Osteocyte (in vitro differentiated cells): Measurements from ENCODE around the gene PRAC1. TPM values are rescaled to one million over a fixed set of nuclear protein-coding genes. Genes with fewer than 3 reads are reported as not detected.

Source experiments
- DNase-seq: peaks from one replicate; pipeline ENCODE4 v3.0.0; 2021; ENCODE audit warnings: mixed read lengths; ENCODE audit not compliant: unreplicated experiment; ENCODE audit errors: extremely low spot score
- H3K27ac Mint-ChIP-seq: one replicate; pipeline ENCODE4 v1.8.0; 2021; ENCODE audit warnings: mild to moderate bottlenecking, mixed read lengths; ENCODE audit not compliant: unreplicated experiment
- H3K27me3 Mint-ChIP-seq: one replicate; pipeline ENCODE4 v1.8.0; 2021; ENCODE audit warnings: mixed read lengths; ENCODE audit not compliant: unreplicated experiment
- H3K36me3 Mint-ChIP-seq: one replicate; pipeline ENCODE4 v1.8.0; 2021; ENCODE audit warnings: mixed read lengths; ENCODE audit not compliant: unreplicated experiment
- H3K4me1 Mint-ChIP-seq: one replicate; pipeline ENCODE4 v1.8.0; 2021; ENCODE audit warnings: mixed read lengths; ENCODE audit not compliant: unreplicated experiment
- H3K4me3 Mint-ChIP-seq: one replicate; pipeline ENCODE4 v1.8.0; 2021; ENCODE audit warnings: mild to moderate bottlenecking, moderate library complexity, mixed read lengths; ENCODE audit not compliant: unreplicated experiment
- H3K9me3 Mint-ChIP-seq: one replicate; pipeline ENCODE4 v1.8.0; 2021; ENCODE audit warnings: mixed read lengths; ENCODE audit not compliant: unreplicated experiment
- total RNA-seq: library from RNA; stranded (reverse); gene quantifications from 2 replicates; pipeline ENCODE4 v1.2.1, GENCODE V29; 2021
- TF ChIP-seq, protein P1 (sequence below): fragments of 200-600 bp; sonication (generic); IDR thresholded peaks from 2 replicates; pipeline ENCODE4 v1.5.0; 2021; ENCODE audit warnings: antibody characterized with exemption, mild to moderate bottlenecking, moderate library complexity

The PRAC1 gene
- total RNA-seq, 1 donor from 2014 or later, result not detected

GRCh38 chr17:48711128-48711527 is 11.2 kb downstream of the PRAC1 start:
- no peaks in the 10 kb centered on the region for H3K4me1 Mint-ChIP-seq
- no peak overlapping the region for H3K4me3 Mint-ChIP-seq
- TF ChIP-seq, protein P1, sequence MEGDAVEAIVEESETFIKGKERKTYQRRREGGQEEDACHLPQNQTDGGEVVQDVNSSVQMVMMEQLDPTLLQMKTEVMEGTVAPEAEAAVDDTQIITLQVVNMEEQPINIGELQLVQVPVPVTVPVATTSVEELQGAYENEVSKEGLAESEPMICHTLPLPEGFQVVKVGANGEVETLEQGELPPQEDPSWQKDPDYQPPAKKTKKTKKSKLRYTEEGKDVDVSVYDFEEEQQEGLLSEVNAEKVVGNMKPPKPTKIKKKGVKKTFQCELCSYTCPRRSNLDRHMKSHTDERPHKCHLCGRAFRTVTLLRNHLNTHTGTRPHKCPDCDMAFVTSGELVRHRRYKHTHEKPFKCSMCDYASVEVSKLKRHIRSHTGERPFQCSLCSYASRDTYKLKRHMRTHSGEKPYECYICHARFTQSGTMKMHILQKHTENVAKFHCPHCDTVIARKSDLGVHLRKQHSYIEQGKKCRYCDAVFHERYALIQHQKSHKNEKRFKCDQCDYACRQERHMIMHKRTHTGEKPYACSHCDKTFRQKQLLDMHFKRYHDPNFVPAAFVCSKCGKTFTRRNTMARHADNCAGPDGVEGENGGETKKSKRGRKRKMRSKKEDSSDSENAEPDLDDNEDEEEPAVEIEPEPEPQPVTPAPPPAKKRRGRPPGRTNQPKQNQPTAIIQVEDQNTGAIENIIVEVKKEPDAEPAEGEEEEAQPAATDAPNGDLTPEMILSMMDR, result no peak
- H3K27ac Mint-ChIP-seq, result no peak overlapping the region
- no peaks in the 10 kb centered on the region for H3K36me3 Mint-ChIP-seq
- H3K9me3 Mint-ChIP-seq, result no peaks in the 10 kb centered on the region
- peak; percentile 30 for DNase-seq
- peaks cover 72% of the 10 kb centered on the region for H3K27me3 Mint-ChIP-seq

DNA sequence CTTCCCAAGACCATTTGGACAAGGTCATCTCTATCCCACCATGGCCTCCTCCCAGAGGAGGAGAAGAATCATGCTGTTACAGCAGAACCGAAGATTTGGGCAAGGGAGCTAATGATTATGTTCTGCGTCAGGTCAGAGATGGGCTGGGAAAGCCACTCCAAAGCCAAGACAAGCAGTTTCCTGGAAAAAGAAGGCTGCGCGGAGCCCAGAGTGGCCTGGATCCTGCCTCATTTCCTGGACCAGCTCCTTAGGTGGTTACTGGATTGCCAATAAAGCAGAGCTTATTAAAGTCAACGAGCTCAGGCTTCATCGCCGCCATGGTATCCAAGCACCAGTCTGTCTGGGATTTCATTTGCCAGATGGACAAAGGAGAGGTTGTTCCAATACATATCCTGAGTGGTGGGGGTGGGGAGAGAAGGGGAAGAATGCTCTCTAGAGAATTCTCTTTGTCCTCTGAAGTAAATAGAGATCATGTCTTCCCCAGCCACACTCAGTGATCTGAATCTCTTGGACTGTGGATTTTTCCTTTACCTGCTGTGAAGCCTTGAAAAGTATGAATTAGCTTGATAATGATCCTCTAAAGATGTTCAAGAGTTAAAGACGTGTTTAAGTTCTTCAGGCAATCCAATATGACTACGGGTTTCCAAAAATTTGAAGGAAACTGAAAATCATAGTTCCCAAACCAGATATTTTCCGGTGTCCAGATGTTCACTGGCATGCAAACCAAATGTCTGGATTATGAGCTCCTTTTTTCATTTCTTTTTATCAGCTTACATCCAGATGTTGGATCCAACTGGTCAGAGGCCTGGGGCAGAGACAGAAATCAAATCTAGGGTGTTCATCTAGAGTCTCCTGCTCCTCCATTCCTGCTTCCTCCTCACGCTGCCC is 17.7 kb downstream of the PRAC1 start:
- Mint-ChIP-seq H3K4me1 (no peaks in the 10 kb centered on the region), H3K4me3 (no peak overlapping the region), H3K36me3 (no peaks in the 10 kb centered on the region), H3K9me3 (no peaks in the 10 kb centered on the region), H3K27me3 (peaks cover 74% of the 10 kb centered on the region), H3K27ac (no peak overlapping the region)
- no peak for DNase-seq
- TF ChIP-seq, protein P1, result no peak

DNA sequence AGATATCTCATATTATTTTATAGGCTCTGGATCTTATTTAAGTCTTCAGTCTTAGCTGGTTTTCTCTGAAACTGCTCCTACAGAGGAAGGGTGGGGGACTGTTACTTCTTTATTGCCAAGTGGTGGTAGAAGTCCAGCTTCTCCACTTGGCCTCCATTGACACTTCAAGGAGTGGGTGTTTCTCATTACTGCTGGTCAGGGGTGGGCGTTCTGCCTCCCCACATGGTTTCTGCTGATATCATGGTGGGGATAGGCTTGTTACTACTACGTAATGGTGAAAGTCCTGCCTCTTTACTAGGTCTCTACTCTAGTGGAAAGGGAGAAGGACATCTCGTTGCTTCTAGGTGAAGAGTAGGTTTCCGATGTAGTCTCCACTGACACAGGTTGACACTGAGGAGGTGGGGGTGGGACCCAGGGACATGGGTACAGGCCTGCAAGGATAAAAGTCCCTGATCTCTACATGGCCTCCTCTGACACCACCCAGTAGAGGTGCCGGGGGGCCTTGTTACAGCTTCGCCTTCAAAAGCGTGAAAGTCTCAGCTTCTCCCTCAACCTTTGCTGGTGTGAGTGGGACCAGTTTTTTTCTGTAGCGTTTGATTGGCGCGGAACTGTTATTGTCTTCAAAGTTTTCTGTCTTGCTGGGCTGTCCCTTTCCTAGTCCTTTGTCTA is 20.3 kb downstream of the PRAC1 start:
- H3K27me3 Mint-ChIP-seq, result peaks cover 62% of the 10 kb centered on the region
- TF ChIP-seq, protein P1, result no peak
- no peak overlapping the region for H3K4me3 Mint-ChIP-seq
- DNase-seq, result no peak
- H3K36me3 Mint-ChIP-seq, result no peaks in the 10 kb centered on the region
- no peaks in the 10 kb centered on the region for H3K4me1 Mint-ChIP-seq
- H3K27ac Mint-ChIP-seq, result no peak overlapping the region
- H3K9me3 Mint-ChIP-seq, result no peaks in the 10 kb centered on the region

DNA sequence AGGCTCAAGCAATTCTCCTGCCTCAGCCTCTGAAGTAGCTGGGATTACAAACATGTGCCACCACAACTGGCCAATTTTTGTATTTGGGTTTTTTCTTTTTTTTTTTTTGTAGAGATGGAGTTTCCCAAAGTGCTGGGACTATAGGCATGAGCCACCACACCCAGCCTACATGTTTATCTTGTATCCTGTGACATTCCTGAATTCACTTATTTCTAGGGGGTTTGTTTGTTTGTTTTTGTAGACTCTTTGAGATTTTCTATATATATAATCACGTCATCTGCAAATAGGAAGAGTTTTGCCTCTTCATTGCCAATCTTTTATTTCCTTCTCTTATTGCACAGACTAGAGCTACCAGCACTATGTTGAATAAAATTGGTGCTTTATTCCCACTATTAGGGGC is 29.1 kb downstream of the PRAC1 start:
- Mint-ChIP-seq H3K36me3 (no peaks in the 10 kb centered on the region), H3K4me3 (no peak overlapping the region), H3K9me3 (no peaks in the 10 kb centered on the region), H3K27ac (no peak overlapping the region), H3K4me1 (no peaks in the 10 kb centered on the region), H3K27me3 (peaks cover 24% of the 10 kb centered on the region)
- TF ChIP-seq, protein P1, result no peak
- DNase-seq, result peak; percentile 25

DNA sequence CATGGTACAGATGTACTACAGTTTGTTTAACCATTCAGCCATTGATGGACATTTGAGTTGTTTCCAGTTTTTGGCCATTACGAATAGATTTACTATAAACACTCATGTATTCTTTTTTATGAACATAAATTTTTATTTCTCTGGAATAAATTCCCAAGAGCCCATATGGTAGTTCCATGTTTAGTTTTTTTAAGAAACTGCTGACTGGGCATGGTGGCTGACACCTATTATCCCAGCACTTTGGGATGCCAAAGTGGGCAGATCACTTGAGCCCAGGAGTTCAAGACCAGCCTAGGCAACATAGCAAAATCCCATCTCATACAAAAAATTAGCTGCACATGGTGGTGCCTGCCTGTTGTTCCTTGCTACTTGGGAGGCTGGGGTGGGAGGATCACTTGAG is 30.3 kb downstream of the PRAC1 start:
- no peak for DNase-seq
- Mint-ChIP-seq H3K36me3 (no peaks in the 10 kb centered on the region), H3K27me3 (peaks cover 22% of the 10 kb centered on the region), H3K9me3 (no peaks in the 10 kb centered on the region), H3K4me3 (no peak overlapping the region), H3K27ac (no peak overlapping the region), H3K4me1 (no peaks in the 10 kb centered on the region)
- TF ChIP-seq, protein P1, result no peak
